Activated T-cell treated with anti-CD3 and anti-CD28 coated beads, Interleukin-2, amount 50 U/mL, for 1 hour (primary cell): ENCODE measurements around the gene UNC13B.

ENCODE experiments used
- DNase-seq: peaks from one replicate; pipeline ENCODE4 v3.0.0-alpha.2; 2020

Gene UNC13B

DNA sequence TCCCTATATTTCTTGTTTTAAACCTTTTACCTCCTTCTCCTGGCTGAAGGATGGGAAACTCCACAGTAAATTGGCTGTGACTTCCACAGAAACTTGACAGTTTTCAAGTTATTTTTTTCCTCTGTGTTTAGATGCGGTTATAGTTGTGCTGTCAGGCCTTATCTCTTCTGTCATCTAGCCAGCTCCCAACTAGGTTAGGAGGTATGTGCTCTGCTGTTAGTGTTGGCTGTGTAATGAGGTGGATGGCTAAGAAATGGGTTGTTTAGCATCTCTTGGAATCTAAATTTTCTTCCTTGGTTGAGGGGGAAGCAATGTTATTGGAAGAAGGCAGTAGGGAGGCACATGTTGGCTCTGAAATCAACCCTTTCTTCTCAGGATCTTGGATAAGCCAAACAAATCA, 178.2 kb downstream of the UNC13B start:
- DNase-seq, result no peak

DNA sequence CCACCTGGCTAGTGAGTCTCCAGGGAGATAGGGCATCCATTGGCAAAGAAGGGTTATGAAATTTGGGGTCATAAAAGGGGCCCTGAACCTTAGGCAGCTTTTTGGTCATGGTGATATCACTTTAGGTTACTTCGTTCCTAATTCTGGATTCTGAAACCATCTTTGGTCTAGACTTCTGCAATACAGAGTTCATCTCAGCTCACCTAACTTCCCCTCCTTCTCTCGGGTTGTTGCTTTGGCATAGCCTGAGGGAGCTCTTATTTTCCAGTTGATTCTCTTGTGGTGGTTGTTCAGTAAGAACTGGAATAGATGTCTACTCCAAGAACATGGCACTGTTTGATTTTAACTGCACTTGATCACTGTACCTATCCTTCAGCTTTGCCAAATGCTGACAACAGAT, 179.2 kb downstream of the UNC13B start:
- no peak for DNase-seq

DNA sequence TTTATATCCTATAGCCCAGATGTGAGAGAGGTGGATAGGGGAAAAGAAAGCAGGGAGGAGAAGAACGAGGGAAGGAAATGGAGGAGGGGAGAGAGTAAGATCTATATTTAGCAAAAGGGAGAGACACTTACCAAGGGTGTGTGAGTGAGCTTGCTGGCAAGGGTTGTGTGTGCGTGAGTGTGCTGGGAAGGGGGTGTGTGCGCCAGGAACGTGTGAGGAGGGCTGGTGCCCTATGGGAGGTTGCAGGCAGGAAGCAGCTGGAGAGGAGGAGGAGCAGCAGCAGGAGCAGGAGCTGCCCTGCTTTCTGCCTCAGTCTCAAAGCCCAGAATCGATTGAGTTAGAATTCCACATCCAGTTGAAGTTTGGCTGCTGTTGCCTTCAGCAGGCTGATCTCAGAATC, 179.8 kb downstream of the UNC13B start:
- no peak for DNase-seq

GRCh38 chr9:35342221-35342958, 180.6 kb downstream of the UNC13B start:
- DNase-seq, result no peak

DNA sequence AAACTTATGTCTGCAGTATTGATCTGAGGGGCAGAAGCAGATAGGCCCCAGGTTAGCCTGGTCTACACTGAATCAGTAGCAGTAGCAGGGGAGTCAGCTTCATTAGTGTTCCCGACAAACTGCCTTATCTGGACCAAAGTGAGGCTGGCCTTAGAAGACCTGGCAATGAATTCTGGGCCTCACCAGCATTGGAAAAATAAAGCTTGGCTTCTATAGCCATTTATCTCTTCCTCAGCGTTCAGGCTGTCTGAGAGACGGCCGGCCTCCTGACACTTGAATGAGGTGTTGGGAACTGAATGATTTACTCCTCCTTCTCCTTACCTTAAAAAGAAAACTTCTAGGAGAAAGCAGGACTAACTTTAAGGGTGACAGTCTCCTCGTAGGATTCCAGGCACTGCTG, 186.3 kb downstream of the UNC13B start:
- DNase-seq, result no peak

DNA sequence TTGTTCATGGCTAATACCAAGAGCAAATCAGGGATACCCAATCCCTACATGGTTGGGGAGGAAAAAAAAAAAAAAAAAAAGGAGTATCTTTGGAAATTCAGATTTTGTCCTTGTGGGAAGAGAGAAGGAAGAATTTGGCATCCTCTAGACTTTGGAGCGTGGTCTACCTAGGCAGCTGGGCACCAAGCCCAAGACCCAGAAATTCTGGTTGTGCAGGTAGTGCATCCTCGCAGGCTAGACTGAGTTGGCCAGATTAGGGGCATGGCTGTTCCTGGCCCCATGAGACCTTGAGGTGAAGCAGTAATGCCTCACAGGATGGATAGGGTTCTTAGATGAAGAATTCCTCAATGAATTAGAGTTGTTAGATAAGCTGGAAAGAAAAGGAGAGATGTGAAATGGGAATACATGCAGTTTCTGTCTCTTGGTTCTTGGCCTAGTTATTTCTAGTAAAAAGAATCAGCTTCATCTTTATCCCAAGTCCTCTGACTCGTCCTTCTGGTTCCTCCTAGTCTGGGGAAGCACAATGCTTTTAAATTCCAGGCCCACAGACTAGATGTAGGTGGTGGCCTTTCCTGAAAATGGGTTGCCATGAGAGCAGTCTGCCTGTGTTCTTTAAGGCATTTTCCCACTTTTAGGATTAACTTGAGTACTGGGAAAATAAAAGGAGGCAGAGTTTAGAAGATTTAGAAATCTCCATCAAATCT, 187.6 kb downstream of the UNC13B start:
- DNase-seq, result no peak

DNA sequence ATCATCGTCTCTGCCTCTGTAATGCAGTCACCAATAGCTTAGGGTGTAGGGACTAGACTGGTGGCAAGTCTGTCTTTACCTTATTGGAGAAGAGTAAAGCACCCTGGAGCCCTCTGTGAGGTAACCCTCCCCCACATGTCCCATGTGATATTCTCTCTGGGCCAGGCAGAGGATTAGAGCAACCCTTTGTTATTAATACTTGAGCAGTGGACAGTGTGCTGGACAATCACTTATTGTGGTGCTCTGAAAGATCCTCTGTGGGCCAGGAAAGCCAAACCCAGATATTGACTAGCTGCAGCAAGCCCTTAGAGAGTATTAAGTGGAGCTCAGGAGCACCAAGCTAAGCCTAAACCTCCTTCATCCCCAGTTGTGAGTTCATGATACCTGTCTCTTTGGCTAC, 188.4 kb downstream of the UNC13B start:
- no peak for DNase-seq

GRCh38 chr9:35350827-35351549, 189.2 kb downstream of the UNC13B start:
- DNase-seq, result no peak

GRCh38 chr9:35353731-35354365, 192.0 kb downstream of the UNC13B start:
- no peak for DNase-seq

DNA sequence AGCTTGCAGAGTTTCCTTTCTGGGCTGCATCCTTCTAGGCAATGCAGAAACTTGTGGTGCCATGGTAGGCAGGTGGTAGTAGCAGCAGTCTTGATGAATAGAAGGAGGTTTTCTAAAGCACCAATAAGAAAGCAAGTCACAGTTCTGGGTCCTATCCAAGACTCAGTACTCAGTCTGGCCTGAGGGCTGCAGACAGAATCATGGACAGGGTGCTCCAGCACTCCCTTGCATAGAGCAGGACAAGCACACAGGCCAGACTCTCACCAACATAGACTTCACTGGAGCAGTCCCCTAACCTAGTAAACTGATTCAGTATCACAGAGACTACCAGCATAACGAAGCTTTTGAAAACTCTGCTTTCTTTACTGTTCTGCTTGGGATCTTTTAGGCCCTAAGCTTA, 194.1 kb downstream of the UNC13B start:
- DNase-seq, result no peak

DNA sequence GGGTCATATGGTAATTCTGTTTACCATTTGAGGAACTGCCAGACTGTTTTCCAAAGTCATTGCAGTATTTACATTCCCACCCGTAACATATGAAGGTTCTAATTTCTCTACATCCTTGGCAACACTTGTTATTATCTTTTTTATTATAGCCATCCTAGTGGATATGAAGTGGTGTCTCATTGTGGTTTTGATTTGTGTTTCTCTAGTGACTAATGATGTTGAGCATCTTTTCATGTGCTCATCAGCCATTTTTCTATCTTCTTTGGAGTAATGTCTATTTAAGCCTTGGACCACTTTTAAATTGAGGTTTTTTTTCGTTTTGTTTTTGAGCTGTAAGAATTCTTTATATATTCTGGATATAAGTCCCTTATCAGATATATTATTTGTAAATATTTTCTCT, 195.3 kb downstream of the UNC13B start:
- DNase-seq, result no peak

GRCh38 chr9:35357826-35358225, 196.0 kb downstream of the UNC13B start:
- no peak for DNase-seq

DNA sequence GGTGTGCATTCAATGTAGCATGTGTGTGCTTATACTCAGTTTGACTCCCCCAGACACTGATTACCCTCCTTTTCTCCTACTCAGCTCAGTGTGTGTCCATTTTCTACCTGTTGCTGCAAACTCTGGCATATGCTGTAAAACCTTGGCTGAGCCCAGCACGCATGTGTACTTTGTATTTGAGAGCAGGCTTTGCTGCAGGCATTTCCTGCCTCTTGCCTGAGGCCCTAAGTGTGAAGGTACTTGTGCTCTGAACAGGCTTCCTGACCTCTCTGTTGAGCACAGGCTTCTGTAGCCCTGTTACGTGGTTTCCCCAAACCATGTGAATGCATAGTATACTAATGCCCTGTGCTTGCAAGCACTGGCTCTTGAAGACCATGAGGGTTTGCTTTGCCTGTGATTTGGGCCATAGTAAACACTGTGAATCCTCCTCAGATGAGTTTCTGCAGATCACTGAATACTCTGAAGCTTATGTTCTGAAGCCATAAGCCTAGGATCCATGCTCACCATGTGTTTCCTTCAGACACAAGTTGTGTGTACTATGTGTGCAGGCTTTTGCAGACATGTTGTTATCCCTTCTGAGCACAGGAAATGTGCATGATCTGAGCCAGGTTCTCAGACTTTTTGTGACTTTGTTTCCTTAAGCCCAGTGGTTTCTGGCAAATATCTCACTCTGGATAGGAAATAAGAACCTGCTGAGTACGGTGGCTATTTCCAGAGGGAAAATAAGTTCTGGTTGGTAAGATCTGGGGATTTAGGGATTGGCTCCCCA, 203.2 kb downstream of the UNC13B start:
- DNase-seq, result no peak

GRCh38 chr9:35366627-35367026, 204.8 kb downstream of the UNC13B start:
- no peak for DNase-seq

DNA sequence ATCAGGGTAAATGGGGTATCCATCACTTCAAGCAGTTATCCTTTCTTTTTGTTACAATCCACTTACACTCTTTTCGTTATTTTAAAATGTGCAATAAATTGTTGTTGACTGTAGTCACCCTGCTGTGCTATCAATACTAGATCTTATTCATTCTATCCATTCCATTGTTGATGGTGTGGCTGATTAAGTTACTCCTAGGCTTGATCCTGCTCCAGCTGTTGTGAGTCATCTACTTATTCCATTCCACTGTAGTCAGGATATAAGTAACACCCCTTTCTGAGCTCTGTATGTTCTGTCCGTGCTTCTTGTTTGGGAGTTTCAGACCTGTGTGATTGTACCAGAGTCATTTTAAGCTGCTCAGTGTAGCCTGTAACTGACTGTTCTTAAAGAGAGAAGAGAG, 205.6 kb downstream of the UNC13B start:
- no peak for DNase-seq

DNA sequence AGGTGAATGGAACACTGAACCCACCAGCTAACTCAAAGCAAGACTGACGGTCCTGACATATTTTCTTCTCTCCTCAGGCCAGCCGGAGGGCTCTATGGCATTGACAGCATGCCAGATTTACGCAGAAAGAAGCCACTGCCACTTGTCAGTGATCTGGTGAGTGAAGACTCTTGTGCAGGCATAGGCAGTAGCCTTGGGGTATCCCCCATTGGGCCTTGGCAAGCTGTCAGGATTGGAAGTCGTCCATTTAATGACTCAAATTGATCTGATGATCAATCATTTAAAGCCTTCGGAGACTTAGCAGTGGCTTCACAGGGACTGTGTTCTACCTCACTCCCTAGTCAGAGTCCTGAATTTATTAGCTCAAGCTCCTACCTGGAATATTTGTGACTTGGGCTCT, 208.4 kb downstream of the UNC13B start:
- DNase-seq, result no peak

DNA sequence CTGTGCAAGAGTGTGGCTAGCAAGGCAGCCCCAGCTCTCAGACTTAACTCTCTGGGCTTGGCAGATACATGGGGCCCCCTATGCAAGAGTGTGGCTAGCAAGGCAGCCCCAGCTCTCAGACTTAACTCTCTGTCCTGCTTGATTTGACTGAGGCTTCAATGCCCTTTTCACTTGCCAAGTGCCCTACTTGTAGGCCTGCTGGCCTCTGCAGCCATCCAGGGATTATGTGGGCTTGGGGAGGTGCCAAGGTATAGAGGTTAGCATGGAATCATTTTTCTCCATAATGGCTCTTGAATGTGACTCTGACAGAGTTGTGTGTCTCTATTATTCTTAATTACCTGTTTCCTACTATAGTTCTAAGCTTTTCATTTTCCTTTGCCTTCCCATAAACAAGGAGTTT, 212.6 kb downstream of the UNC13B start:
- no peak for DNase-seq

GRCh38 chr9:35374910-35375309, 213.1 kb downstream of the UNC13B start:
- DNase-seq, result no peak

DNA sequence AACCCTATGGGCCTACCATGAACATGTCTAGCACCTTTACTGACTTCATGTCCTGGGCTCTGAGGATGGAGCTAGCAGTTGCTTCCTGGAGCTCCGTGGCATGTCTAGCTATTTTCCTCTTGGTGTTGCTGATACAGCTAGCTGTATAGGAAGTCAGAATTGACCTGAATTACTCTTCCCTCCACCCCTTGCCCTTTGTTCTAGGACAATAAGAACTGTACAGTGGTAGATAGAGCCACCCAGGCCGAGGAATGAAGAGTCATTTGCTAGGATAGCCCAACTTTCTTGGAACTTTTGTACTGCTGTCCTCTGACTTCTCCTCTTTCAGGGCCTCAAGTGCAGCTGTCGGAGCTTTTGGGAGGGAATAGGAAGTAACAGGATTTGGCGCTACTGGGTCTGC, 218.2 kb downstream of the UNC13B start:
- DNase-seq, result no peak

DNA sequence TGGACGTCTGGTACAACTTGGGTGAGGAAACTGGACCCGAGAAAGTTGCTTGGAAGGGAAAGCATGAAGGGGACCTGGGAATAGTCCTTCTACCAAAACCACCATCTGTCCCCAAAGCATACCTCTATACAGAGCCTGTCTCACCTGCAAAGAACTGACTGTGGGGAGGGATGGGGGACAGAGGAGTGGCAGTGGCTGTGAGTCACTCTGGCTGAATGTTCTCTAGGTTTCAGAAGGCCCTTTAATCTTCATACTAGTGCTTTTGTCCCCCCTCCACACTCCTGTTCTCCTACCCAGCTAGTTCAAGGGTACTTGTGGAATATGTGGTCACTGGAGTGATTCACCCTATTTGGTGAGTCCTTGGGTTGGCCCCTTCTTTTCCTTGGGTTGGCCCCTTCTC, 218.8 kb downstream of the UNC13B start:
- DNase-seq, result no peak

GRCh38 chr9:35385042-35385441, 223.2 kb downstream of the UNC13B start:
- DNase-seq, result no peak

- no peak for DNase-seq
Measured at GRCh38 chr9:35395076-35395705, 233.4 kb downstream of the UNC13B start.
